ENCODE measurements around the gene NHS.

NHS gene

GRCh38 chrX:17579026-17579425 lies 204.0 kb downstream of the NHS start:
- H3K4me2 ChIP-seq (ENCODE audit: low read length): no peak overlapping the region
- H3K36me3 ChIP-seq (ENCODE audit: insufficient read depth, low read length): no peaks in the 10 kb centered on the region
- H3K4me1 ChIP-seq (ENCODE audit: insufficient read depth, low read length, severe bottlenecking): no peaks in the 10 kb centered on the region
- no peaks in the 10 kb centered on the region for H3K27me3 ChIP-seq (ENCODE audit: insufficient read depth, low read length)
- H3F3A ChIP-seq (ENCODE audit: insufficient read depth, low read length): no peaks in the 10 kb centered on the region
- H4K20me1 ChIP-seq (ENCODE audit: insufficient read depth, low read length): no peaks in the 10 kb centered on the region
- no peak overlapping the region for H3K9ac ChIP-seq (ENCODE audit: low read length)
- H3K79me2 ChIP-seq (ENCODE audit: insufficient read depth, low read length): no peaks in the 10 kb centered on the region
- no peaks in the 10 kb centered on the region for H3K9me3 ChIP-seq (ENCODE audit: low read length)
- no peak overlapping the region for H3K27ac ChIP-seq (ENCODE audit: low read depth, low read length, poor library complexity, severe bottlenecking)
- TF ChIP-seq EZH2 (IDR thresholded peaks at IDR 0.05; ENCODE audit: borderline replicate concordance, low read length) (no peak), CTCF (IDR thresholded peaks at IDR 0.05; ENCODE audit: low read length) (no peak)
- H2AFZ ChIP-seq (ENCODE audit: low read length): no peak overlapping the region
- no peak overlapping the region for H3K4me3 ChIP-seq (ENCODE audit: low read depth, low read length, poor library complexity, severe bottlenecking)
- H3K9me2 ChIP-seq (ENCODE audit: low read depth, low read length): no peaks in the 10 kb centered on the region

- no peaks in the 10 kb centered on the region for H3K9me3 ChIP-seq (ENCODE audit: low read length)
- no peaks in the 10 kb centered on the region for H3K9me2 ChIP-seq (ENCODE audit: low read depth, low read length)
- no peak overlapping the region for H2AFZ ChIP-seq (ENCODE audit: low read length)
- H3K79me2 ChIP-seq (ENCODE audit: insufficient read depth, low read length): no peaks in the 10 kb centered on the region
- H3K36me3 ChIP-seq (ENCODE audit: insufficient read depth, low read length): no peaks in the 10 kb centered on the region
- TF ChIP-seq EZH2 (IDR thresholded peaks at IDR 0.05; ENCODE audit: borderline replicate concordance, low read length) (no peak), CTCF (IDR thresholded peaks at IDR 0.05; ENCODE audit: low read length) (no peak)
- no peaks in the 10 kb centered on the region for H3K4me1 ChIP-seq (ENCODE audit: insufficient read depth, low read length, severe bottlenecking)
- H3K27me3 ChIP-seq (ENCODE audit: insufficient read depth, low read length): no peaks in the 10 kb centered on the region
- no peak overlapping the region for H3K4me3 ChIP-seq (ENCODE audit: low read depth, low read length, poor library complexity, severe bottlenecking)
- H3F3A ChIP-seq (ENCODE audit: insufficient read depth, low read length): no peaks in the 10 kb centered on the region
- no peak overlapping the region for H3K9ac ChIP-seq (ENCODE audit: low read length)
- no peak overlapping the region for H3K27ac ChIP-seq (ENCODE audit: low read depth, low read length, poor library complexity, severe bottlenecking)
- no peaks in the 10 kb centered on the region for H4K20me1 ChIP-seq (ENCODE audit: insufficient read depth, low read length)
- H3K4me2 ChIP-seq (ENCODE audit: low read length): no peak overlapping the region
These were observed 205.6 kb downstream of the NHS start for GRCh38 chrX:17580539-17581152.

- no peak overlapping the region for H2AFZ ChIP-seq (ENCODE audit: low read length)
- no peak overlapping the region for H3K27ac ChIP-seq (ENCODE audit: low read depth, low read length, poor library complexity, severe bottlenecking)
- no peaks in the 10 kb centered on the region for H3K36me3 ChIP-seq (ENCODE audit: insufficient read depth, low read length)
- TF ChIP-seq EZH2 (IDR thresholded peaks at IDR 0.05; ENCODE audit: borderline replicate concordance, low read length): no peak
- TF ChIP-seq CTCF (IDR thresholded peaks at IDR 0.05; ENCODE audit: low read length): no peak
- H3K4me3 ChIP-seq (ENCODE audit: low read depth, low read length, poor library complexity, severe bottlenecking): no peak overlapping the region
- no peak overlapping the region for H3K9ac ChIP-seq (ENCODE audit: low read length)
- H3K79me2 ChIP-seq (ENCODE audit: insufficient read depth, low read length): no peaks in the 10 kb centered on the region
- no peaks in the 10 kb centered on the region for H4K20me1 ChIP-seq (ENCODE audit: insufficient read depth, low read length)
- no peaks in the 10 kb centered on the region for H3K4me1 ChIP-seq (ENCODE audit: insufficient read depth, low read length, severe bottlenecking)
- no peak overlapping the region for H3K4me2 ChIP-seq (ENCODE audit: low read length)
- H3F3A ChIP-seq (ENCODE audit: insufficient read depth, low read length): no peaks in the 10 kb centered on the region
- H3K9me2 ChIP-seq (ENCODE audit: low read depth, low read length): no peaks in the 10 kb centered on the region
- no peaks in the 10 kb centered on the region for H3K27me3 ChIP-seq (ENCODE audit: insufficient read depth, low read length)
- H3K9me3 ChIP-seq (ENCODE audit: low read length): no peaks in the 10 kb centered on the region
These were observed 206.6 kb downstream of the NHS start for GRCh38 chrX:17581641-17582040.

Data from OCI-LY1 (cell line).